MM.1S (cell line): ENCODE measurements around the gene MKNK1.

ENCODE experiments used
- DNase-seq: peaks from one replicate; pipeline ENCODE4 v3.0.0-alpha.2; 2015
- H2AFZ ChIP-seq: fragments of 300-600 bp; sonication (generic); 2 replicates; pipeline ENCODE4 v1.6.0; 2016; ENCODE audit warnings: antibody characterized with exemption, low read length
- H3F3A ChIP-seq: fragments of 300-600 bp; sonication (generic); 2 replicates; pipeline ENCODE4 v1.6.1; 2016; ENCODE audit warnings: mild to moderate bottlenecking, antibody characterized with exemption, low read length, moderate library complexity, mixed read lengths; ENCODE audit not compliant: insufficient read depth
- H3K27ac ChIP-seq: fragments of 300-600 bp; sonication (generic); 2 replicates; pipeline ENCODE4 v1.5.1; 2016; ENCODE audit warnings: mild to moderate bottlenecking, low read length
- H3K27me3 ChIP-seq: fragments of 300-600 bp; sonication (generic); replicated peaks from 2 replicates; pipeline ENCODE4 v1.6.0; 2016; ENCODE audit warnings: low read length; ENCODE audit not compliant: insufficient read depth
- H3K36me3 ChIP-seq: fragments of 300-600 bp; sonication (generic); replicated peaks from 2 replicates; pipeline ENCODE4 v1.6.1; 2016; ENCODE audit warnings: mild to moderate bottlenecking, low read length, mixed read lengths; ENCODE audit not compliant: insufficient read depth
- H3K4me1 ChIP-seq: fragments of 300-600 bp; sonication (generic); 2 replicates; pipeline ENCODE4 v1.6.1; 2016; ENCODE audit warnings: low read length, mixed read lengths
- H3K4me2 ChIP-seq: fragments of 300-600 bp; sonication (generic); 2 replicates; pipeline ENCODE4 v1.6.0; 2016; ENCODE audit warnings: low read depth, low read length
- H3K4me3 ChIP-seq: fragments of 300-600 bp; sonication (generic); 2 replicates; pipeline ENCODE4 v1.5.1; 2016; ENCODE audit warnings: low read length, mixed read lengths
- H3K79me2 ChIP-seq: fragments of 300-600 bp; sonication (generic); 2 replicates; pipeline ENCODE4 v1.6.1; 2016; ENCODE audit warnings: mixed run types, low read length, mixed read lengths
- H3K9ac ChIP-seq: fragments of 300-600 bp; sonication (generic); 2 replicates; pipeline ENCODE4 v1.6.1; 2016; ENCODE audit warnings: low read length, mixed read lengths
- H3K9me2 ChIP-seq: fragments of 300-600 bp; sonication (generic); replicated peaks from 2 replicates; pipeline ENCODE4 v1.6.1; 2016; ENCODE audit warnings: mild to moderate bottlenecking, low read length, mixed read lengths; ENCODE audit not compliant: insufficient read depth
- H3K9me3 ChIP-seq: fragments of 300-600 bp; sonication (generic); replicated peaks from 2 replicates; pipeline ENCODE4 v1.6.1; 2016; ENCODE audit warnings: mild to moderate bottlenecking, low read length, mixed read lengths; ENCODE audit not compliant: insufficient read depth
- H4K20me1 ChIP-seq: fragments of 300-600 bp; sonication (generic); 2 replicates; pipeline ENCODE4 v1.6.1; 2016; ENCODE audit warnings: mild to moderate bottlenecking, low read length, moderate library complexity, mixed read lengths; ENCODE audit not compliant: insufficient read depth
- CTCF ChIP-seq: fragments of 300-600 bp; sonication (generic); IDR thresholded peaks from 2 replicates; pipeline ENCODE4 v1.5.1; 2016; ENCODE audit warnings: antibody characterized with exemption, low read length, mixed read lengths
- EZH2 ChIP-seq: fragments of 300-600 bp; sonication (generic); optimal IDR thresholded peaks from 2 replicates; pipeline ENCODE3; 2017; ENCODE audit warnings: low read depth, mild to moderate bottlenecking, antibody characterized with exemption, low read length, mixed read lengths
- EZH2phosphoT487 ChIP-seq: fragments of 300-600 bp; sonication (generic); IDR thresholded peaks from 2 replicates; pipeline ENCODE4 v1.6.1; 2018; ENCODE audit warnings: antibody characterized with exemption, low read length

MKNK1 gene

GRCh38 chr1:46555826-46556619 is 48.0 kb downstream of the MKNK1 start:
- no peak overlapping the region for H3K4me3 ChIP-seq
- no peak overlapping the region for H3K4me2 ChIP-seq
- no peak overlapping the region for H3K27ac ChIP-seq
- H3K79me2 ChIP-seq = no peaks in the 10 kb centered on the region
- H3K27me3 ChIP-seq = no peaks in the 10 kb centered on the region
- H2AFZ ChIP-seq = no peak overlapping the region
- no peaks in the 10 kb centered on the region for H3K9me2 ChIP-seq
- H4K20me1 ChIP-seq = no peaks in the 10 kb centered on the region
- H3K4me1 ChIP-seq = no peaks in the 10 kb centered on the region
- H3K36me3 ChIP-seq = no peaks in the 10 kb centered on the region
- no peaks in the 10 kb centered on the region for H3K9me3 ChIP-seq
- TF ChIP-seq EZH2phosphoT487 (no peak), EZH2 (no peak), CTCF (no peak)
- no peak overlapping the region for H3K9ac ChIP-seq
- DNase-seq = no peak
- H3F3A ChIP-seq = no peaks in the 10 kb centered on the region

GRCh38 chr1:46554597-46555381 is 49.3 kb downstream of the MKNK1 start:
- H3K36me3 ChIP-seq = no peaks in the 10 kb centered on the region
- no peak overlapping the region for H3K4me2 ChIP-seq
- H3K9me2 ChIP-seq = no peaks in the 10 kb centered on the region
- H3K27ac ChIP-seq = no peak overlapping the region
- H3K9me3 ChIP-seq = no peaks in the 10 kb centered on the region
- no peaks in the 10 kb centered on the region for H3K79me2 ChIP-seq
- H3K4me1 ChIP-seq = no peaks in the 10 kb centered on the region
- no peaks in the 10 kb centered on the region for H3K27me3 ChIP-seq
- TF ChIP-seq CTCF (no peak), EZH2 (no peak), EZH2phosphoT487 (no peak)
- H3K4me3 ChIP-seq = no peak overlapping the region
- no peak overlapping the region for H2AFZ ChIP-seq
- H3F3A ChIP-seq = no peaks in the 10 kb centered on the region
- no peak for DNase-seq
- H3K9ac ChIP-seq = no peak overlapping the region
- H4K20me1 ChIP-seq = no peaks in the 10 kb centered on the region

- Histone ChIP-seq H3K9me2 (no peaks in the 10 kb centered on the region), H3K9me3 (no peaks in the 10 kb centered on the region), H3F3A (no peaks in the 10 kb centered on the region), H4K20me1 (no peaks in the 10 kb centered on the region), H3K4me3 (no peak overlapping the region), H3K9ac (no peak overlapping the region), H3K79me2 (no peaks in the 10 kb centered on the region), H3K4me1 (no peaks in the 10 kb centered on the region), H2AFZ (no peak overlapping the region), H3K36me3 (no peaks in the 10 kb centered on the region), H3K27me3 (no peaks in the 10 kb centered on the region), H3K27ac (no peak overlapping the region), H3K4me2 (no peak overlapping the region)
- no peak for DNase-seq
- TF ChIP-seq EZH2phosphoT487 = no peak
- no peak for TF ChIP-seq EZH2
- no peak for TF ChIP-seq CTCF
Measured at GRCh38 chr1:46554236-46554596, 49.9 kb downstream of the MKNK1 start.
